Measurements from ENCODE around the gene C9orf85. TPM values are rescaled to one million over a fixed set of nuclear protein-coding genes. Genes with fewer than 3 reads are reported as not detected.
"Not testable (repeated sequence)": the region's sequence is repeated elsewhere in the genome, so short reads cannot be mapped to it uniquely, and the experiment has no call there.

C9orf85 gene
- polyA plus RNA-seq, 1 experiment: 16.1 TPM

DNA sequence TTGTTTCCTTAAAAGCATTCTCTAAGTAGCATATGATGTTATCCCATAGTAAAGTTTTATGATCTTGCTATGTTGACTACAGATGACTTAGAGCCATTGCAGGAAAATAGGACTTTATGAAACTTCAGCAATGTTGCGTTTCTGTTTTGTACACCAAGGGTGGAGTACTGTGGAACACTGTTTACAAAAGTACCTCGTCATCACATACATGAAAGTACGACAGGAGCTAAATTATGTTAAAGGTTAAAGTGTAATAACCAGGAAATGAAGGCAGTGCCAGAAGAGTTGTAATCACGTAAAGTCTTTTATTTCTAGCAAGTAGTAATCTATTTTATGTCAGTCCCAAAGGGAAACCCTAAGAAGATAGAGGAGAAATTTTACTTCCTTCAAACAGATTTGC lies 50.9 kb downstream of the C9orf85 start:
- ChIA-PET POLR2A (no interaction called here), CTCF (interaction anchor here (1.8 kb wide), 1 partner anchor 14 kb away, joined by 5 read pairs; no protein-coding TSS in a partner anchor)
- no peak for DNase-seq (ENCODE audit: low read depth)
- H3K36me3 ChIP-seq (ENCODE audit: control insufficient read depth, insufficient read depth, low read length): no peaks in the 10 kb centered on the region
- no peak overlapping the region for H3K4me3 ChIP-seq (ENCODE audit: low read depth, low read length)
- TF ChIP-seq, protein P1, sequence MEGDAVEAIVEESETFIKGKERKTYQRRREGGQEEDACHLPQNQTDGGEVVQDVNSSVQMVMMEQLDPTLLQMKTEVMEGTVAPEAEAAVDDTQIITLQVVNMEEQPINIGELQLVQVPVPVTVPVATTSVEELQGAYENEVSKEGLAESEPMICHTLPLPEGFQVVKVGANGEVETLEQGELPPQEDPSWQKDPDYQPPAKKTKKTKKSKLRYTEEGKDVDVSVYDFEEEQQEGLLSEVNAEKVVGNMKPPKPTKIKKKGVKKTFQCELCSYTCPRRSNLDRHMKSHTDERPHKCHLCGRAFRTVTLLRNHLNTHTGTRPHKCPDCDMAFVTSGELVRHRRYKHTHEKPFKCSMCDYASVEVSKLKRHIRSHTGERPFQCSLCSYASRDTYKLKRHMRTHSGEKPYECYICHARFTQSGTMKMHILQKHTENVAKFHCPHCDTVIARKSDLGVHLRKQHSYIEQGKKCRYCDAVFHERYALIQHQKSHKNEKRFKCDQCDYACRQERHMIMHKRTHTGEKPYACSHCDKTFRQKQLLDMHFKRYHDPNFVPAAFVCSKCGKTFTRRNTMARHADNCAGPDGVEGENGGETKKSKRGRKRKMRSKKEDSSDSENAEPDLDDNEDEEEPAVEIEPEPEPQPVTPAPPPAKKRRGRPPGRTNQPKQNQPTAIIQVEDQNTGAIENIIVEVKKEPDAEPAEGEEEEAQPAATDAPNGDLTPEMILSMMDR (IDR thresholded peaks at IDR 0.05; ENCODE audit: insufficient read depth, low read depth, low read length): no peak
- H3K27me3 ChIP-seq (ENCODE audit: control insufficient read depth, insufficient read depth, low read length): no peaks in the 10 kb centered on the region

DNA sequence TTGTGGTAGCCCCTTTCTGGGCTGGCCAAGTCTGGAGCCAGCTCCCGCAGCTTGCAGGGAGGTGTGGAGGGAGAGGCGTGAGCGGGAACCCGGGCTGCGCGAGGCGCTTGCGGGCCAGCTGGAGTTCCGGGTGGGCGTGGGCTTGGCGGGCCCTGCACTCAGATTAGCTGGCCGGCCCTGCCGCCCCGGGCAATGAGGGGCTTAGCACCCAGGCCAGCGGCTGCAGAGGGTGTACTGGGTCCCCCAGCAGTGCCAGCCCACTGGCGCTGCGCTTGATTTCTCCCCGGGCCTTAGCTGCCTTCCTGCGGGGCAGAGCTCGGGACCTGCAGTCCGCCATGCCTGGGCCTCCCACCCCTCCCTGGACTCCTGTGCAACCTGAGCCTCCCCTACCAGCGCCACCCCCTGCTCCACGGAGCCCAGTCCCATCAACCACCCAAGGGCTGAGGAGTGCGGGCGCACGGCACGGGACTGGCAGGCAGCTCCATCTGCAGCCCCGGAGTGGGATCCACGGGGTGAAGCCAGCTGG lies 52.1 kb downstream of the C9orf85 start:
- POLR2A ChIA-PET; H3K4me3 ChIP-seq (ENCODE audit: low read depth, low read length); H3K27me3 ChIP-seq (ENCODE audit: control insufficient read depth, insufficient read depth, low read length); H3K36me3 ChIP-seq (ENCODE audit: control insufficient read depth, insufficient read depth, low read length); DNase-seq (ENCODE audit: low read depth): not testable (repeated sequence)
- CTCF ChIA-PET: interaction anchor here (1.8 kb wide), 1 partner anchor 13 kb away, joined by 5 read pairs; no protein-coding TSS in a partner anchor

DNA sequence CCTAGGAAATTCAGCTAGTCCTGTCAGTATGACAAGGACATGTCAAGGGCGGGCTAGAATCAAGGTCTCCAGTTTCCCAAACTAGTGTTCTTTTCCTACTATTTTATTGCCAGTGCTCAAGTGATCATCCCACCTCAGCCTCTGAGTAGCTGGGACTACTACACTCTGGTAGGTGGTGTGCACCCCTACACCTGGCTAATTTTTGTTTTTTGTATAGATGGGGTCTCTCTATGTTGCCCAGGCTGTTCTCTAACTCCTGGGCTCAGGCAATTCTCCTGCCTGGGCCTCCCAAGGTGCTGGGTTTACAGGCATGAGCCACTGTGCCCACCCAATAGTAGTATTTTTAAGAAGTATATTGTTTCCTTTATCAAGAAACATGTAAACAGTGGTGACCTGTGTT lies 54.0 kb downstream of the C9orf85 start:
- Histone ChIP-seq H3K27me3 (ENCODE audit: control insufficient read depth, insufficient read depth, low read length) (no peaks in the 10 kb centered on the region), H3K4me3 (ENCODE audit: low read depth, low read length) (no peak overlapping the region), H3K36me3 (ENCODE audit: control insufficient read depth, insufficient read depth, low read length) (no peaks in the 10 kb centered on the region)
- DNase-seq (ENCODE audit: low read depth): no peak
- ChIA-PET CTCF (interaction anchor here (0.6 to 0.7 kb wide), 2 partner anchors 10 to 857 kb away, joined by 3 read pairs; no protein-coding TSS in a partner anchor), POLR2A (no interaction called here)
- TF ChIP-seq, protein P1 (IDR thresholded peaks at IDR 0.05; ENCODE audit: insufficient read depth, low read depth, low read length): no peak

DNA sequence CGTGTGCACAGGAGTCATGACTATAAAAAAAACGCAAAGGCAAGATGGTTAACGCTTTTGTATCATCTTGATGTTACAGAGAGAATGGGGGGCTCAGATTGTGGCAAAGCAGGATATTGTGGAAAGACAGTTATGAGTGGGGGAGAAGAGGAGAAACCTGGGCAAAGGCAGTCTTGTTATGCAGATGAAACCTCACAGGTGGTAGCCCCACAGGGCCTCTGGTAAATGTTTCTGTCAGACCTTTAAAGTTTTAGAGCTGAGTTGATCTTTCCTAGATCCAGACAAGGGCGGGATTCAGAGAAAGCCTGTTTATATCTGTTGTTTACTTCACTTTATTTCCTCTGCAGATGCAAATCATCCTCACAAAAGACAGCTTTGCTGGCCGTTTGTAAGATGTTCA lies 55.2 kb downstream of the C9orf85 start:
- CTCF ChIA-PET: interaction anchor here (0.8 to 1.0 kb wide), 2 partner anchors 9 to 103 kb away, joined by 3 read pairs; no protein-coding TSS in a partner anchor

DNA sequence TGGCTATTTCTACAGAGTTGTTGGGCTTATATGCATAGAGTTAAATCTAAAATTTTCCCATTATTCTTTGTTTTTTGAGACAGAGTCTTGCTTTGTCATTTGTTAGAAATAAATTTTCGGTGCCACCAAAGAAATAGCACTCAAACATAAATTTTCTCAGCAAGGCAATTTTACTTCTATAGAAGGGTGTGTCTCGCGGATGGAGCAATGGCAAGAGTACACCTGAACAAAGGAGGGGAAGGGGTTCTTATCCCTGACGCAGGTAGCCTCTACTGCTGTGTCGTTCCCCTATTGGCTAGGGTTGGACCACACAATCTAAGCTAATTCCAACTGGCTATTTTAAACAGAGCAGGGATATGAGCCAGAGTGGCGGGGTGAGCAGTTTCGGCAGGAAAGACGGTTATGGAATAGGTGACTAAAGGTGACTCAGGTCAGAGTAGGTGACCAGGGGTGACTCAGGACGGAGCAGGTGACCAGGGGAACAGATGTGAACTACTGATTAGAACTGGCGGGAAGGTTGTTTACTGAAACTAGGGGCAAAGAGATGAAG lies 57.2 kb downstream of the C9orf85 start:
- H3K36me3 ChIP-seq (ENCODE audit: control insufficient read depth, insufficient read depth, low read length): no peaks in the 10 kb centered on the region
- POLR2A ChIA-PET: no interaction called here
- no peak overlapping the region for H3K4me3 ChIP-seq (ENCODE audit: low read depth, low read length)
- no peaks in the 10 kb centered on the region for H3K27me3 ChIP-seq (ENCODE audit: control insufficient read depth, insufficient read depth, low read length)
- TF ChIP-seq, protein P1 (IDR thresholded peaks at IDR 0.05; ENCODE audit: insufficient read depth, low read depth, low read length): no peak
- CTCF ChIA-PET: no interaction called here
- DNase-seq (ENCODE audit: low read depth): no peak

More for the DNA sequence above, 55.2 kb downstream of the C9orf85 start:
- Histone ChIP-seq H3K4me3 (ENCODE audit: low read depth, low read length) (no peak overlapping the region), H3K27me3 (ENCODE audit: control insufficient read depth, insufficient read depth, low read length) (no peaks in the 10 kb centered on the region), H3K36me3 (ENCODE audit: control insufficient read depth, insufficient read depth, low read length) (no peaks in the 10 kb centered on the region)
- POLR2A ChIA-PET: no interaction called here
- no peak for DNase-seq (ENCODE audit: low read depth)
- TF ChIP-seq, protein P1 (IDR thresholded peaks at IDR 0.05; ENCODE audit: insufficient read depth, low read depth, low read length): no peak

All from BJ (cell line).